ENCODE data around the gene PLA2G4E.
A peak's percentile ranks its signal among the peaks of the same experiment; 100 is the strongest.

The PLA2G4E gene

GRCh38 chr15:41944313-41944940 is 76.4 kb downstream of the PLA2G4E start:
- no peak for TF ChIP-seq CTCF (IDR thresholded peaks at IDR 0.05; ENCODE audit: low read depth, low read length)

GRCh38 chr15:41943543-41944312 is 77.1 kb downstream of the PLA2G4E start:
- DNase-seq (ENCODE audit: extremely low read depth, low read depth), result no peak
- TF ChIP-seq CTCF (IDR thresholded peaks at IDR 0.05; ENCODE audit: low read depth, low read length), result no peak

More at GRCh38 chr15:41944313-41944940, 76.4 kb downstream of the PLA2G4E start:
- peak; percentile 67 for DNase-seq (ENCODE audit: extremely low read depth, low read depth)

GRCh38 chr15:41942886-41943285 is 78.0 kb downstream of the PLA2G4E start:
- no peak for DNase-seq (ENCODE audit: extremely low read depth, low read depth)
- no peak for TF ChIP-seq CTCF (IDR thresholded peaks at IDR 0.05; ENCODE audit: low read depth, low read length)

GRCh38 chr15:41941644-41942415 is 79.0 kb downstream of the PLA2G4E start:
- TF ChIP-seq CTCF (IDR thresholded peaks at IDR 0.05; ENCODE audit: low read depth, low read length), result no peak
- no peak for DNase-seq (ENCODE audit: extremely low read depth, low read depth)

- no peak for TF ChIP-seq CTCF (IDR thresholded peaks at IDR 0.05; ENCODE audit: low read depth, low read length)
- no peak for DNase-seq (ENCODE audit: extremely low read depth, low read depth)
Observed at GRCh38 chr15:41940441-41940857, 80.4 kb downstream of the PLA2G4E start.

GRCh38 chr15:41939986-41940385 is 80.9 kb downstream of the PLA2G4E start:
- no peak for TF ChIP-seq CTCF (IDR thresholded peaks at IDR 0.05; ENCODE audit: low read depth, low read length)
- no peak for DNase-seq (ENCODE audit: extremely low read depth, low read depth)

- no peak for DNase-seq (ENCODE audit: extremely low read depth, low read depth)
- no peak for TF ChIP-seq CTCF (IDR thresholded peaks at IDR 0.05; ENCODE audit: low read depth, low read length)
Observed at GRCh38 chr15:41937568-41937923, 83.3 kb downstream of the PLA2G4E start.
